AG09309 (cell line): ENCODE data around the gene GREM1.

Experiments
- DNase-seq: peaks from one replicate; pipeline ENCODE4 v3.0.0-alpha.2; 2010; ENCODE audit warnings: low read depth
- H3K4me3 ChIP-seq: 2 replicates; pipeline ENCODE4 v1.5.1; 2011; ENCODE audit warnings: mild to moderate bottlenecking, low read depth, low read length, moderate library complexity; ENCODE audit not compliant: control insufficient read depth
- TF ChIP-seq, protein P1 (sequence below): IDR thresholded peaks from 2 replicates; pipeline ENCODE4 v1.5.1; 2011; ENCODE audit warnings: mild to moderate bottlenecking, low read depth, low read length, inconsistent platforms; ENCODE audit not compliant: insufficient read depth, control insufficient read depth; ENCODE audit errors: missing control alignments

The GREM1 gene

GRCh38 chr15:32792436-32792835 is 74.6 kb downstream of the GREM1 start:
- no peak overlapping the region for H3K4me3 ChIP-seq
- TF ChIP-seq, protein P1, sequence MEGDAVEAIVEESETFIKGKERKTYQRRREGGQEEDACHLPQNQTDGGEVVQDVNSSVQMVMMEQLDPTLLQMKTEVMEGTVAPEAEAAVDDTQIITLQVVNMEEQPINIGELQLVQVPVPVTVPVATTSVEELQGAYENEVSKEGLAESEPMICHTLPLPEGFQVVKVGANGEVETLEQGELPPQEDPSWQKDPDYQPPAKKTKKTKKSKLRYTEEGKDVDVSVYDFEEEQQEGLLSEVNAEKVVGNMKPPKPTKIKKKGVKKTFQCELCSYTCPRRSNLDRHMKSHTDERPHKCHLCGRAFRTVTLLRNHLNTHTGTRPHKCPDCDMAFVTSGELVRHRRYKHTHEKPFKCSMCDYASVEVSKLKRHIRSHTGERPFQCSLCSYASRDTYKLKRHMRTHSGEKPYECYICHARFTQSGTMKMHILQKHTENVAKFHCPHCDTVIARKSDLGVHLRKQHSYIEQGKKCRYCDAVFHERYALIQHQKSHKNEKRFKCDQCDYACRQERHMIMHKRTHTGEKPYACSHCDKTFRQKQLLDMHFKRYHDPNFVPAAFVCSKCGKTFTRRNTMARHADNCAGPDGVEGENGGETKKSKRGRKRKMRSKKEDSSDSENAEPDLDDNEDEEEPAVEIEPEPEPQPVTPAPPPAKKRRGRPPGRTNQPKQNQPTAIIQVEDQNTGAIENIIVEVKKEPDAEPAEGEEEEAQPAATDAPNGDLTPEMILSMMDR, result no peak
- no peak for DNase-seq
